CD4-positive, alpha-beta memory T cell (primary cell): ENCODE results near the gene KRT7. TPM values are rescaled to one million over a fixed set of nuclear protein-coding genes. Genes with fewer than 3 reads are reported as not detected.

ENCODE experiments used
- CTCF ChIA-PET: fragments of 350-600 bp; sonication (Branson Sonifier 250); formaldehyde crosslinking; loops from one replicate; lab custom pipeline; 2021; ENCODE audit warnings: inconsistent platforms; ENCODE audit not compliant: partially characterized antibody; lab: Charles Lee
- POLR2A ChIA-PET: fragments of 350-600 bp; sonication (Branson Sonifier 250); formaldehyde crosslinking; loops from one replicate; lab custom pipeline; 2021; ENCODE audit not compliant: partially characterized antibody; lab: Charles Lee
- DNase-seq, 5 donors: peaks; one replicate each; pipeline versions ENCODE4 v3.0.0 to v3.0.0-alpha.2; 2020 to 2022; ENCODE audit warnings: mixed read lengths in 1 of 5
- H3K27ac ChIP-seq: one replicate; pipeline ENCODE4 v1.7.0; 2013; ENCODE audit warnings: low read depth, low read length
- H3K27me3 ChIP-seq: 2 replicates; pipeline ENCODE4 v1.7.0; 2013; ENCODE audit warnings: mild to moderate bottlenecking, low read length, moderate library complexity; ENCODE audit not compliant: insufficient read depth
- H3K36me3 ChIP-seq: 2 replicates; pipeline ENCODE4 v1.7.0; 2013; ENCODE audit warnings: mild to moderate bottlenecking, low read length, moderate library complexity; ENCODE audit not compliant: insufficient read depth
- H3K4me1 ChIP-seq: 2 replicates; pipeline ENCODE4 v1.7.0; 2013; ENCODE audit warnings: mild to moderate bottlenecking, low read length, moderate library complexity; ENCODE audit not compliant: insufficient read depth
- H3K4me3 ChIP-seq, 2 donors: one replicate each; pipeline ENCODE4 v1.7.0; 2013; ENCODE audit warnings: low read length in 2 of 2, mild to moderate bottlenecking in 1 of 2
- H3K9me3 ChIP-seq, 2 donors: one replicate each; pipeline ENCODE4 v1.7.0; 2013; ENCODE audit warnings: low read length in 2 of 2, control low read depth in 1 of 2; ENCODE audit not compliant: control insufficient read depth in 1 of 2
- H3K27ac Mint-ChIP-seq, 7 donors: one replicate each; pipeline ENCODE4 v1.8.0; 2020 to 2021; ENCODE audit warnings: mixed read lengths in 7 of 7, mild to moderate bottlenecking in 6 of 7, inconsistent platforms in 3 of 7, moderate library complexity in 3 of 7
- H3K27me3 Mint-ChIP-seq, 2 donors: one replicate each; pipeline ENCODE4 v1.8.0; 2020 to 2021; ENCODE audit warnings: mixed read lengths in 2 of 2
- H3K36me3 Mint-ChIP-seq, 2 donors: one replicate each; pipeline ENCODE4 v1.8.0; 2020 to 2021; ENCODE audit warnings: mixed read lengths in 2 of 2, inconsistent platforms in 1 of 2, mild to moderate bottlenecking in 1 of 2
- H3K4me1 Mint-ChIP-seq, 4 donors: one replicate each; pipeline ENCODE4 v1.8.0; 2020 to 2021; ENCODE audit warnings: mixed read lengths in 4 of 4, mild to moderate bottlenecking in 1 of 4
- H3K4me3 Mint-ChIP-seq, 8 donors: one replicate each; pipeline ENCODE4 v1.8.0; 2020 to 2021; ENCODE audit warnings: mixed read lengths in 8 of 8, mild to moderate bottlenecking in 7 of 8, moderate library complexity in 6 of 8, inconsistent platforms in 3 of 8
- H3K9me3 Mint-ChIP-seq, 8 donors: one replicate each; pipeline ENCODE4 v1.8.0; 2020 to 2021; ENCODE audit warnings: mixed read lengths in 8 of 8, mild to moderate bottlenecking in 5 of 8, inconsistent platforms in 3 of 8, moderate library complexity in 1 of 8
- intact Hi-C: fragments of 100-400 bp; cut with micrococcal nuclease; formaldehyde crosslinking; loops from one replicate; pipeline ENCODE4 v1.15.1; 2023
- polyA plus RNA-seq, 2 donors: library from polyadenylated mRNA; unstranded; fragments of 300-500 nt; fragmentation: Illumina TruSeq; gene quantifications; one replicate each; pipeline ENCODE4 v1.2.3, GENCODE V29; 2021
- total RNA-seq, 2 experiments: library from RNA; stranded (reverse); gene quantifications; one replicate each; pipeline ENCODE4 v1.2.3, GENCODE V29; 2021

The KRT7 gene
- total and polyA plus RNA-seq, 4 experiments from 2014 or later = not detected

DNA sequence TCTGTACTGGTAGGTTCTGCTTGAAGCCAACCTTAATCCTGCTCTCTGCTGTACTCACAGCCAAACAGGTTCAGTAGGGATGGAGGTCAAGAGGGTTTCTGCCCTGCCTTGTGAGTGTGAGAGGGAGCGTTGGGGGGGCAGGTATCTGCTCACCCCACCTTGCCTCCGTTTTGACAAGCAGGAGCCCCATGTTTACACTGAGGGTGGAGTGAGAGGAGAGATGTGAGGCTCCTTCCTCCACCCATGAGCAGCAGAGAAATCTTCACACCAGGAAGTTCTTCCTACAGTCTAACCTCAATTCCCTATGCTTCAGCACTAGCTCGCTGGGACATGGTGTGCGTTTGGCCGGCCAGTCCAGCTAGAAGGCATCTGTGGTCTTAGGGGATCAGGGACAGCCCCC, 45.4 kb upstream of the KRT7 start:
- Histone ChIP-seq H3K9me3 (no peaks in the 10 kb centered on the region), H3K27ac (no peak overlapping the region), H3K4me3 (no peak overlapping the region), H3K36me3 (no peaks in the 10 kb centered on the region), H3K4me1 (no peaks in the 10 kb centered on the region), H3K27me3 (no peaks in the 10 kb centered on the region)
- H3K9me3 Mint-ChIP-seq = no peaks in the 10 kb centered on the region
- H3K4me1 Mint-ChIP-seq = peaks cover 2 to 5% (median 4%) of the 10 kb centered on the region in 4 donors
- ChIA-PET POLR2A (no interaction called here), CTCF (no interaction called here)
- no peak for DNase-seq
- H3K27me3 Mint-ChIP-seq = no peaks in the 10 kb centered on the region
- H3K4me3 Mint-ChIP-seq = no peak overlapping the region
- no peaks in the 10 kb centered on the region for H3K36me3 Mint-ChIP-seq
- intact Hi-C loops = no loop called here
- no peak overlapping the region for H3K27ac Mint-ChIP-seq

DNA sequence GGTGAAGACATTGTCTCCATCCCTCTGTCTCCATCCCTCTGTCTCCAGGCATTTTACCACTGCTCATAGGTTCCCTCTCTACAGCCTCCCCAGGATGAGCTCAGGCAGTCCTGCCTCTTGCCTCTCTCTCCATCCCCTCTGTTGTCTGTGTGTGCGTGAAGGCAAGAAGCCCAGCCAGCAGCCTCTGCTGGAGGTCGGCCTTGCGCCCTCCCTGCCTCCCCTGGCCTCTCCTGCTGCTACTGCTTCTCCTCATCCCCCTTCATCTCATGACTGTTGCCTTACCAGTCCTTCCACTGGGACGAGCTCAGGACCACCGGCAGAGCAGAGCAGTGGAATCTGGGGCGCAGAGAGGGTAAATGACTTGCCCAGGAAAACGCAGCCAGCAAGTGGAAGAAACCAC, 44.4 kb upstream of the KRT7 start:
- no peaks in the 10 kb centered on the region for H3K27me3 ChIP-seq
- Mint-ChIP-seq H3K9me3 (no peaks in the 10 kb centered on the region), H3K27me3 (peaks cover 0 to 1% of the 10 kb centered on the region in 2 donors), H3K4me1 (peaks cover 2 to 5% (median 4%) of the 10 kb centered on the region in 4 donors), H3K36me3 (no peaks in the 10 kb centered on the region), H3K27ac (no peak overlapping the region), H3K4me3 (no peak overlapping the region)
- H3K9me3 ChIP-seq = no peaks in the 10 kb centered on the region
- intact Hi-C loops = no loop called here
- no peak overlapping the region for H3K27ac ChIP-seq
- DNase-seq = no peak
- POLR2A ChIA-PET = no interaction called here
- no peaks in the 10 kb centered on the region for H3K36me3 ChIP-seq
- CTCF ChIA-PET = interaction anchor here (1.6 kb wide), 1 partner anchor 23 kb away, joined by 3 read pairs; no protein-coding TSS in a partner anchor
- no peaks in the 10 kb centered on the region for H3K4me1 ChIP-seq
- H3K4me3 ChIP-seq = no peak overlapping the region

DNA sequence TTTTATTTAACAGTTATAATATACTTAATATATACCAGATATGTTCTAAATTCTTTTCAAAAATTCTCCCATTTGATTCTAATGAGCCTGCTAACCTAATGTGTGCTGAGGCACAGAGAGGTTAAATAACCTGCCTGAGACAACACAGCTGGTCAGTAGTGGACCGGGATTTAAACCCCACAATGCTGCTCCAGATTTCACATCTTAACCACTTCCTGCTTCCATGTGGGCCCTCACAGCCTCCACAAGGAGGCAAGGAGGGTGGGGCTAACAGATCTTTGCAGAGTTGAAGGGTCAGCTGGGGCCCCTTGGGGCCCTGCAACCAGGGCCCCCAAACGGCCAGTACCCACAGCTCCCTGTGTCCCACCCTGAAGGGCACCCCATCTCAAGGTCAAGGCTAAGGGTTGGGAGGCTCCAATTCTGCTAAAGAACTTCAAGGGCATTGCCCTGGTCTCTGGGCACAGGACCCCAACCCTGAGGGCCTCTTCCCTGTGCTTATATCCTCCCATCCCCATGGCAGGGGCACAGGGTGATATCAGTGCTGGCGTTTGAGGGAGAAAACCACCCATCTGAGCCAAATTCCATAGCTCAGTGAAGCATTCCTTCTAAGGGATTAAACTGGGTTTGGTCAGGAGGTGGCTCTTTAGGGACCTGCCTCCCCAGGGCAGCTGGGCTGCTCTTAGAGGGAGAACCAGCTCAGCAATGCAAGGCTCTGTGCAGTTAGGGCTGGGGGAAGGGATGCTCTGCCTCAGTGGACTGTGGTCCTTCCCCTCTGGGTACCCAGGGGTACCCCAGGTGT, 43.5 kb upstream of the KRT7 start:
- CTCF ChIA-PET = interaction anchor here (1.6 to 3.3 kb wide), 2 partner anchors 24 to 90 kb away, joined by 3 to 9 read pairs; no protein-coding TSS in a partner anchor
- peaks cover 0 to 1% of the 10 kb centered on the region in 2 donors for H3K27me3 Mint-ChIP-seq
- H3K4me3 ChIP-seq = no peak overlapping the region
- no peaks in the 10 kb centered on the region for H3K9me3 Mint-ChIP-seq
- no peaks in the 10 kb centered on the region for H3K4me1 ChIP-seq
- H3K36me3 Mint-ChIP-seq = no peaks in the 10 kb centered on the region
- no peak overlapping the region for H3K27ac ChIP-seq
- intact Hi-C loops = no loop called here
- H3K36me3 ChIP-seq = no peaks in the 10 kb centered on the region
- no peak overlapping the region for H3K27ac Mint-ChIP-seq
- H3K9me3 ChIP-seq = no peaks in the 10 kb centered on the region
- DNase-seq = no peak
- H3K4me1 Mint-ChIP-seq = peaks cover 2 to 4% (median 3%) of the 10 kb centered on the region in 4 donors
- no peak overlapping the region for H3K4me3 Mint-ChIP-seq
- no peaks in the 10 kb centered on the region for H3K27me3 ChIP-seq
- POLR2A ChIA-PET = no interaction called here

DNA sequence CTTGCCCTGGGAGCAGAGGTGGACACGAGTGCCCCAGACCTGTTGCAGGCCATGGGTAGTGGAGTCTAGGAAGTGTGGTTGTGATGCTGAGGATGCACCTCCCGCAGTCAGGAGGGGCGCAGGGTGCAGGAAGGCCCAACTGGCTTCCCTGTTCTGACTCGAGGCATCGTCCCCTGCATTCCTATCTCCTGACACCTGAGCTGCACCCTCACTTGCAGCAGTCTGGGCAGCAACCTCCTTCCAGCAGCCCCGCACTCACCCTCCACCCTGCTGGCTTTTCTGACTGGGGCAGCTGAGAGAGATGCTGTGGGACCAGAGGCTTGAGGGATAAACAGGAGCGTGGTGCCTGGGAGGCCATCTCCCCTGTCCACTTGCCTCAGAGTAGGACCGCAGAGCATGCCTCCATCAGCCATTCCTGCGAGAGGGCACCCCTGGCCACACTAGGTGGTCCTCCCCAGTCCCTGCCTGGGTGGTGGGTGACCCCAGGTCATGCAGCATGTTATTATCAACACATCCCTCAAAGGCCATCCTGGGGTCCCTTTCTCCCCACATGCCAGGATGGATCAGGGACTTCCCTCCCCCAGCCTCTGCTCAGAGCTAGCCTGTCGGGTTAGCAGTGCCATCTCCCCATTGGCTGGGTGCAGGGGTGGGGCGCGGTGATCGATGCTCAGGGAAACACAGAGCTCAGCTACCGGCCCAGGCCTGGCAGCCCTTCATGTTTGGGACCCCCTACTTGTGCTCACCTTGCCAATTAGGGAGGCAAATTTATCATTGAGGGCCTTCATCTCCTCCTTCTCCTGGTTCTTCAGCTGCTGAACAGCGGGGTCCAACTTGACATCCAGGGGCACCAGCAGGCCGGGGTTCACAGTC, 41.9 kb upstream of the KRT7 start:
- H3K36me3 Mint-ChIP-seq = no peaks in the 10 kb centered on the region
- H3K4me1 ChIP-seq = no peaks in the 10 kb centered on the region
- peak overlapping the region in 1 of 7 donors; percentile 42 for H3K27ac Mint-ChIP-seq
- H3K27me3 Mint-ChIP-seq = peaks cover 4% of the 10 kb centered on the region in 2 donors
- POLR2A ChIA-PET = no interaction called here
- peaks cover 0 to 3% (median 1%) of the 10 kb centered on the region in 4 donors for H3K4me1 Mint-ChIP-seq
- no peaks in the 10 kb centered on the region for H3K9me3 ChIP-seq
- intact Hi-C loops = no loop called here
- H3K9me3 Mint-ChIP-seq = no peaks in the 10 kb centered on the region
- H3K4me3 Mint-ChIP-seq = no peak overlapping the region
- H3K36me3 ChIP-seq = no peaks in the 10 kb centered on the region
- H3K4me3 ChIP-seq = no peak overlapping the region
- DNase-seq = no peak
- H3K27ac ChIP-seq = no peak overlapping the region
- no peaks in the 10 kb centered on the region for H3K27me3 ChIP-seq
- CTCF ChIA-PET = interaction anchor here (3.3 kb wide), 1 partner anchor 88 kb away, joined by 9 read pairs; no protein-coding TSS in a partner anchor

DNA sequence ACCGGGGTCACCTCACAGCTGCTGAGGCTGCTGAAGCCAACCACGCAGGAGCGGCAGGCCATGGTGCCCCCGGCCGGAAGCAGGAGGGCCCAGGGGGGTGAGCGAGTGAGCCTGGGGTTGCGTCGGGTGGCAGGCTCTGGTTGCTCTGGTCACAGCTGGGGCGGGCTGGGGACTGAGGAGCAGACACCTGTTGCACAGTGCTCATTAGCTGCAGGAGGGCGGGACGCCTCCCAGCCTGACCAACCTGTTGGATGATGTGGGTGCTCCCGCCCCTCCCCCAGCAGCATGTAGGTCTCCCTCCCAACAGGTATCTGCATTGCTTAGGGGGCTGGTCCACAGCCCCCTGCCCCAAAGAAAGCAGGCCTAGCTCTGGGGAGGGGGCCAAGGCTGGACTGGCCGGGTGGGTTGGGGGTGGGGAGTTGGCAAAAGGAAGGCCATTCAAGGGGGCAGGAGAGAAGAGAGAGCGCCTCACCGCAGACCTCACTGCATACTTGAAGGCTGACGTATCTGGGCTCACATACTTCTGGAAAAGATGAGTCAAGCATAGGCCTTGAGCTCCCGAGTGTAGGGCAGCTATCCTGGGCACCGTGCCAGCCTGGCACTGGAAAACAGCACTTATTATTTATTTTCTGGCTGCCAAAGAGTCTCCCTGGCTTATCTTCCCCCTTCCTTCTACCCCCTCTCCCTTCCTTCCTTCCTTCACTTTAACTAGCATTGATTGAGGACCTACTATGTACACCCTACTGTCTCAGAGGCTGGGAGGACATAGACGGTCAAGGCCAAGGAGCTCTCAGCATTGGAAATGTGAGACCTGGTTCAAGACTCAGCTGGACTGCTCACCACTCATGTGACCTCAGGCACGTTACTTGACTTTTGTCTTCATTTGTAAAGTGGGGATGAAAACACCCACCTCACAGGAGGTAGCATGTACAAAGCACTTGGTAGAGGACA, 40.9 kb upstream of the KRT7 start, which contains the start of gene KRT80:
Gene KRT80, minus strand, starts transcription at position 174 of the 951 bp plus-strand sequence. Its CDS starts 112 bp downstream, at position 62.
- no peak within 1 kb of the TSS for H3K27ac ChIP-seq
- intact Hi-C loops = no loop called here
- no peak for DNase-seq
- H3K4me3 Mint-ChIP-seq = no peak within 1 kb of the TSS
- peaks cover 0 to 2% (median 0%) of the 10 kb centered on the region in 4 donors for H3K4me1 Mint-ChIP-seq
- no peaks in the 10 kb centered on the region for H3K27me3 ChIP-seq
- H3K9me3 ChIP-seq = no peaks in the 10 kb centered on the region
- H3K36me3 Mint-ChIP-seq = no peaks in the 10 kb centered on the region
- peaks cover 4 to 9% of the 10 kb centered on the region in 2 donors for H3K27me3 Mint-ChIP-seq
- no peaks in the 10 kb centered on the region for H3K4me1 ChIP-seq
- no peak within 1 kb of the TSS for H3K4me3 ChIP-seq
- CTCF ChIA-PET = interaction anchor here (0.9 to 3.3 kb wide), 2 partner anchors 87 to 688 kb away, joined by 3 to 9 read pairs; no protein-coding TSS in a partner anchor
- no peaks in the 10 kb centered on the region for H3K9me3 Mint-ChIP-seq
- no peaks in the 10 kb centered on the region for H3K36me3 ChIP-seq
- peak within 1 kb of the TSS in 2 of 7 donors; percentile 36 to 42 for H3K27ac Mint-ChIP-seq
- POLR2A ChIA-PET = no interaction called here

DNA sequence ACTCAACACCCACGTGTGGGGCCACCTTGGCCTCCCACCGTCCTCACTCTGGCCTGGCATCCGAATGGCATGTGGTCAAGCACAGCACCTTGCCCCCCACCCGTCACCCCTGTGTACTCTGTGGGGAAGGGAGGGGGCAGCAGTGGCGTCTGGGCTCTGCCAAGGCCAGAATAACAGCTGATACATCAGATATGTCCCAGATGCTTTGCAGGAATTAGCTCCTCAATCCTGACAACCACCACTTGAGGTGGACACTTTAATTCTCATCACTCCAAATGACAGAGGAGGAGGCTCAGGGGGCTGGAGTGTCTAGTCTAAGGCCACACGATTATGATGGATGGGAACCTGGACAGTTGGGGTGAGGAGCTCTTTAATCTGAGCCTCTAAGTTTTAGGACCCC, 39.5 kb upstream of the KRT7 start:
- no peak for DNase-seq
- Histone ChIP-seq H3K27ac (no peak overlapping the region), H3K4me3 (no peak overlapping the region), H3K27me3 (no peaks in the 10 kb centered on the region), H3K9me3 (no peaks in the 10 kb centered on the region), H3K36me3 (no peaks in the 10 kb centered on the region), H3K4me1 (no peaks in the 10 kb centered on the region)
- Mint-ChIP-seq H3K9me3 (no peaks in the 10 kb centered on the region), H3K4me1 (peaks cover 0 to 2% (median 0%) of the 10 kb centered on the region in 4 donors), H3K36me3 (no peaks in the 10 kb centered on the region), H3K27me3 (peaks cover 4 to 9% of the 10 kb centered on the region in 2 donors), H3K4me3 (no peak overlapping the region), H3K27ac (no peak overlapping the region)
- ChIA-PET POLR2A (no interaction called here), CTCF (no interaction called here)
- intact Hi-C loops = no loop called here
